ENCODE measurements around the gene RHO.
"Not testable (repeated sequence)": the region's sequence is repeated elsewhere in the genome, so short reads cannot be mapped to it uniquely, and the experiment has no call there.

DNA sequence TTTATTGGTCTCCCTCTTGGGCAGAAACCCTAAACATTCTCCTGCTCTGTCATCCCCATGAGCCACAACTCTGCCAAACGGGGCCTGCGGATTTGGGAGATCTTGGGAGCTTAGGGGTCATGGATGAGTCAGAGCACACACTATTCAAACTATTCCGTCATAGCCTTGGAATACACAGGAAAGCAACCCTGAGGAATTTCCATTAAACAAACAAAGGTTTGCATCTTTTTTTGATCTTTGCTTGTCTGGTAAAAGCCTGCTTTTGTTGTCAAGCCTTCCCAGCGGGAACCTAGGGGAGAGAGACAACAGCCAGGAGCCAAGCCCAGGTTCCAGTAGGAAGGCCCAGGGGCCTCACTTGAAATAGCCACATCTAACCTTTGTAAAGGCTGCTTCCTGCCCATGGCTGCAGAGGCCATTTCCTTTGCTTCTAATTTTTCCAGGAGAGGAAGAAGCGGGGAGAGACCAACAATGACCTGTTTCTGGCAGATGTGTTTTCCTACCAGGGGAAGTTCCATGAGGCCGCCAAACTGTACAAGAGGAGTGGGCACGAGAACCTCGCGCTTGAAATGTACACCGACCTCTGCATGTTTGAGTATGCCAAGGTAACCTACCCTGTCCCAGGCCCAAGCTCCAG is 33.3 kb upstream of the RHO start:
- TF ChIP-seq EZH2 (IDR thresholded peaks at IDR 0.05); POLR2AphosphoS5 (IDR thresholded peaks at IDR 0.05; ENCODE audit: borderline replicate concordance, low read depth, low read length); FOXP2 (optimal IDR thresholded peaks at IDR 0.05; ENCODE audit: control extremely low read depth, extremely low read length, insufficient read depth): not testable (repeated sequence)
